ENCODE data around the gene PER2.

- TF ChIP-seq POLR2H (tag; IDR thresholded peaks at IDR 0.05; ENCODE audit: low read depth) (no peak), POLR2A (conservative IDR thresholded peaks at IDR 0.05) (no peak), CHD1 (IDR thresholded peaks at IDR 0.05; ENCODE audit: low read length) (no peak), ZNF584 (CRISPR knock-in tag; IDR thresholded peaks at IDR 0.05; ENCODE audit: low read depth) (no peak), NR4A1 (CRISPR knock-in tag; IDR thresholded peaks at IDR 0.05) (no peak), NR4A1 (tag; IDR thresholded peaks at IDR 0.05) (no peak), BCOR (IDR thresholded peaks at IDR 0.05) (no peak), YY1 (IDR thresholded peaks at IDR 0.05; ENCODE audit: borderline replicate concordance in 1 of 3, control insufficient read depth in 1 of 3, extremely low read depth in 1 of 3, insufficient read depth in 3 of 3, insufficient read length in 1 of 3, insufficient replicate concordance in 2 of 3, low read depth in 1 of 3, low read length in 2 of 3) (no peak), SIN3A (IDR thresholded peaks at IDR 0.05; ENCODE audit: borderline replicate concordance in 2 of 2, control insufficient read depth in 1 of 2, low read depth in 2 of 2, low read length in 2 of 2) (no peak), CTCF (IDR thresholded peaks at IDR 0.05 in 2 of 3, conservative IDR thresholded peaks at IDR 0.05 in 1 of 3; ENCODE audit: insufficient read depth in 2 of 3, low read depth in 1 of 3, low read length in 3 of 3) (no peak), BDP1 (IDR thresholded peaks at IDR 0.05; ENCODE audit: insufficient read depth, insufficient read length) (no peak)
Measured at GRCh38 chr2:238313289-238313990, 25.0 kb upstream of the PER2 start.

Measured in K562 (cell line).